GM10266 (cell line): ENCODE results near the gene ARMC12.

ENCODE experiments used
- DNase-seq: peaks from one replicate; pipeline ENCODE4 v3.0.0; 2012; ENCODE audit errors: extremely low spot score
- TF ChIP-seq, protein P1 (sequence below): IDR thresholded peaks from 2 replicates; pipeline ENCODE4 v1.5.1; 2012; ENCODE audit warnings: mild to moderate bottlenecking, low read depth; ENCODE audit not compliant: control insufficient read depth, insufficient read depth; ENCODE audit errors: missing control alignments

ARMC12 gene

DNA sequence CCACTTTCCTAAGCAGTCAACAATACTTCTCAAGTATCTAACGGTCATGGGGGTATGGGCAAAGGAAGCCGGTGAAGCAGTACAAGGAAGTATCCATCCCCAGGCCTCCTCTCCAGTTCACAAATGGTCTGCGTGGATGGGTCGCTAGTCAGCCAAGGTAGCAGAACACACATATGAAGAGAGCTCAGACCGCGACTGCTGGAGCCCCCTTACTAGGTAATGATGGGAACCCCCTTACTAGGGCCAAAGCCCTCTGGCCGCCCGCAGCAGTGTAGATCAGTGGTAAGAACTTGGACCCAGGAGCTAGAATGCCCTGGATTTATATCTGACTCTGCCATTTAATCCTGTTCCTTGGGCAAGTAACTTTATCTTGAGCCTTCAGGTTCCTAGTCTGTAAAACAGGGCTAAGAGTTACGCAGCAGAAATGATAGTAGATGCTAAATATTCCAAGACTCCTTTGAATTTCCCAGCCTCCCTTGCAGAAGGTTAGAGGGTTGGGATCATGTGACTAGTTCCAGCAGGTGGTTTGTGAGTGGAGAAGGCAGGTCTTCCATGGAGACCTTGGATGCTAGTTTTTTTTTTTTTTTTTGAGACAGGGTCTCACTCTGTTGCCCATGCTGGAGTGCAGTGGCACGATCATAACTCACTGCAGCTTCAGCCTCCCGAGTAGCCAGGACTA, 37.4 kb downstream of the ARMC12 start:
- TF ChIP-seq, protein P1, sequence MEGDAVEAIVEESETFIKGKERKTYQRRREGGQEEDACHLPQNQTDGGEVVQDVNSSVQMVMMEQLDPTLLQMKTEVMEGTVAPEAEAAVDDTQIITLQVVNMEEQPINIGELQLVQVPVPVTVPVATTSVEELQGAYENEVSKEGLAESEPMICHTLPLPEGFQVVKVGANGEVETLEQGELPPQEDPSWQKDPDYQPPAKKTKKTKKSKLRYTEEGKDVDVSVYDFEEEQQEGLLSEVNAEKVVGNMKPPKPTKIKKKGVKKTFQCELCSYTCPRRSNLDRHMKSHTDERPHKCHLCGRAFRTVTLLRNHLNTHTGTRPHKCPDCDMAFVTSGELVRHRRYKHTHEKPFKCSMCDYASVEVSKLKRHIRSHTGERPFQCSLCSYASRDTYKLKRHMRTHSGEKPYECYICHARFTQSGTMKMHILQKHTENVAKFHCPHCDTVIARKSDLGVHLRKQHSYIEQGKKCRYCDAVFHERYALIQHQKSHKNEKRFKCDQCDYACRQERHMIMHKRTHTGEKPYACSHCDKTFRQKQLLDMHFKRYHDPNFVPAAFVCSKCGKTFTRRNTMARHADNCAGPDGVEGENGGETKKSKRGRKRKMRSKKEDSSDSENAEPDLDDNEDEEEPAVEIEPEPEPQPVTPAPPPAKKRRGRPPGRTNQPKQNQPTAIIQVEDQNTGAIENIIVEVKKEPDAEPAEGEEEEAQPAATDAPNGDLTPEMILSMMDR, result no peak
- no peak for DNase-seq

DNA sequence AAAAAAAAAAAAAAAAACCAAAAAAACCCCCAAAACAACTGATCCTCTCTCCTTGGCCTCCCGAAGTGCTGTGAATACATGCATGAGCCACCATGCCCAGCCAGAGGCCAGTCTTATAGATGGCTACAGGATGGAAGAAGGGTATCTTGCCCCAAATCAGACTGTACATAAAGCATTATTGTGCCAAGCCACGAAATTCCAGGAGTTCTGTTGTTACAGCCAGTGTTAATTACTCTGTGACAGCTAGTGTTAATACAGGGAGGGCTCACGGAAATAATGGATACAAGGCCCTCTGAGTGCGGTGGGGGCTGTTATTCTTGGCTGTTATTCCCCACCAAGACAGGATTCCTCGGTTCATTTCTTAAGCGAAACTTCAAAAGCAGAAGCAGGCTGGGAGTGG, 38.2 kb downstream of the ARMC12 start:
- no peak for DNase-seq
- TF ChIP-seq, protein P1, result no peak

DNA sequence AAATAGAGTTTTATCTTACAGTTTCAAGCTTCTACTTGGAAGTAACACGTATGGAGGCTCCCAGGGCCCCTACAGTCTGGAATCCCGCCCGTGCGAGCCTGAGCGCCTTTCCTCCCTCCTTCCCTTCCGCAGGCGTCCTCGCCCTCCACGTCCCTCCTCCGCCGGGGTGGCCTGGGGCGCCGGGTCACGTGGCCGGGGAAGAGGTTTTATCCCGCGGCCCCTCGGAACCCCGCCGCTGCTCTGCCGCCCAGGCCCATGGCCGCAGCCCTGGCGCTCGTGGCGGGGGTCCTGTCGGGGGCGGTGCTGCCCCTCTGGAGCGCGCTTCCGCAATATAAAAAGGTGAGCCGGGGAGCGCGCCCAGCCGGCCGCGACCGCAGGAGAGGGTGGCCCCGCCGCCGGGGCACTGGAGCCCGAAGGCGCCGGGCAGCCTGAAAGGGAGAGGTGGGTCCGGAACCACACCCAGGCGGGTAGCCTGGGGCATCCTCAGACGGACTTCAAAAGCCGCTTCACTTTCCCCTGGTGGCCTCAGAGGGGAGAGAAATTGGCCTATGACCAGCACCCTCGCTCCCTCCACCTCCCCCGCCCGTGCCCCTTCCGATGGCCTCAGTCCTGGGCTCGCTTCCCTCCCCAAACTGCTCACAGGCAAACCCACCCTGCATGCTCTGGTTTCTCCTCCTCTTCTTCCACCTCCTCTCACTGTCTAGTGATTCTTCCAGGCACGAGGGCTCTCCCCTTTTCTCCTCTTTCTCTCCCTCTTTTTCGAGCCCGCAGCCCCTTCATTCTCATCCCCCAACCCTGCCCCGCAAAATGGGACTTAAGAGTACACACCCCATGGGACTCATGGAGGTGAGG, 39.8 kb downstream of the ARMC12 start, which contains the start of gene CLPSL2:
CLPSL2 (plus strand) TSS at position 235 of the 852 bp plus-strand sequence; CDS start at position 256, 21 bp downstream.
- DNase-seq, result no peak
- TF ChIP-seq, protein P1, result no peak

DNA sequence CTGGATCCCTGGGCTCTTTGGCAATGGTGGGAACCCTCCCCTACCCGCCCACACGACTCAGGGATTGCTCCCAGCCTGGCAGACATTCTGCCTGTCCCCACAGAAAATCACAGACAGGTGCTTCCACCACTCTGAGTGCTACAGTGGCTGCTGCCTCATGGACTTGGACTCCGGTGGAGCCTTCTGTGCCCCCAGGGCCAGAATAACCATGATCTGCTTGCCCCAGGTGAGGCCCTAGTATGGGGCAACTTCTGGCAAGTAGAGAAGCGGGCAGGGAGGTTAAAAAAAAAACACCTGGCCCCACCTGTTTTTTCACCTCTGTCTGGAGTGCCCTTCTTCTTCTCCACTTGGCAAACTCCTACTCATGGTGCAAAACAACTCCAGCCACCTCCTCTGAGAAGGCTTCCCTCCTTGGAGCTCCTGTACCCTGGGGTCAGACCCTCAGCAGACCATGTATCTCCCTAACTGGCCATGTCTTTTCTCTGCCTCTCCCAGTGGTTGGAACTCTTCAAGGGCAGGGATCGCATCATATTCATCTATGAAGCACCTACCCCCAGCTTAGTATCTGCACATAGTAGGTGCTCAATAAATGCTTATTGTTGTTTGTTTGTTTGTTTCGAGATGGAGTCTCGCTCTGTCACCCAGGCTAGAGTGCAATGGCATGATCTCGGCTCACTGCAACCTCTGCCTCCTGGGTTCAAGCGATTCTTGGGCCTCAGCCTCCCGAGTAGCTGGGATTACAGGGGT, 40.7 kb downstream of the ARMC12 start:
- DNase-seq, result no peak

DNA sequence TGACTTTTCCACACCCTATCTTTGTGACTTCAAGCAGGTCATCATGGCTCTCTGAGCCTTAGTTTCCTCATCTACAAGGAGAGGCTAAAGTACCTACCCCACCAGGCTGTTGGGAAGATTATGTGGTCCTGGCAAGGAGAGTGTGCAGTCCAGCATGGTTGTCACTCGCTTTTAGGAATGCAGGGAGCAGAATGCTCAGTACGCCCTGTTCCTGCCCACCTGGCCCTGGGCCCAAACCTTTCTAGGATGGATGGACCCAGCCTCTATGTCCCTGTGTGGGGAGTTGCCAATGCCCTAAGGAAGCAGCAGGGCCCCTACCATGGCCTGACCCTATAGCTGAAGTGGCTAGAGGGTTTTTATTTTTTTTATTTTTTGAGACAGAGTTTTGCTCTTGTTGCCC, 41.6 kb downstream of the ARMC12 start:
- DNase-seq, result no peak
- TF ChIP-seq, protein P1, result no peak

More for the DNA sequence above, 40.7 kb downstream of the ARMC12 start:
- TF ChIP-seq, protein P1, result no peak

DNA sequence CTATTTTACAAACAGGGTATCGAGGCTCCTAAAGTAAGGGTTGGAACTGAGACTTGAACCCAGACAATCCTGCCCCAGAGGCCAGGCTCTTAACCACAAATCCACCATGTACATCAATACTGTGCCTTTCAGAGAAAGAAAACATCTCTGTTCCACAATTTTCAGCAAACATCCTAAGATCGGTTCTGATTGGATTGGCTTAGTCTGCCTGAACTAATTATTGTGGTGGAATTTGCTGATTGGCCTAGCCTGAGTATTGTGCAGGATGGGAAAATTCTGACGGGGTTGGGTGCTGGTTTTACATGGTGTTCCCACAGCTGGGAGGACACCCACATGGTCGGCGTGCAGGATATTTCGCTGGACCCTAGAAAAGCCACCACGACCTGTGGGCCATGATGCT, 43.9 kb downstream of the ARMC12 start, which contains the start of gene CLPSL1:
CLPSL1 (plus strand) TSS at position 301 of the 400 bp plus-strand sequence; CDS start at position 393, 92 bp downstream.
- peak; percentile 5 for DNase-seq
- TF ChIP-seq, protein P1, result no peak

DNA sequence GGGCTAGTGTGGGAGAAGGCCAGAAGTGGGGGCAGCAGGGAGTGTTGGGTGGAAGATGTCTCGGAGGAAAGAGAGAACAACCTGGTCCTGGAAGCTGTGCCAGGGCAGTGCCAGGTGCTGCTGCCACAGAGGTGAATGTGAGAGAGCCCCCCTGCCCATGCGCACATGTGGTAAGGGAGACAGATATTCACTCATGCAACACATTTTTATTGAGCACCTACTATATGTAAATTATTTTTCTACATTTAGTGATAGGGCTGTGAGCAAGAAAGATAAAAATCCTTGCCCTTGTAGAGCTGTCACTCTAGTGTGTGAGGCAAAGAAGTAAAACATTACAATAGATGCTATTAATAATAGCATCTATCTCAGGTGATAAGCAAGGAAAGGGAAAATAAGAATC, 44.5 kb downstream of the ARMC12 start:
- peak; percentile 7 for DNase-seq
- TF ChIP-seq, protein P1, result no peak
